GM12878 (cell line): ENCODE measurements around the gene COASY. TPM values are rescaled to one million over a fixed set of nuclear protein-coding genes. Genes with fewer than 3 reads are reported as not detected.

Experiments
- ATAC-seq: fragments of 200-7000 bp; cut with Tn5 transposase; 3 replicates; pipeline ENCODE4 v1.9.1; 2020; ENCODE audit warnings: mild to moderate bottlenecking, moderate library complexity
- BruUV-seq: library from RNA; stranded (reverse); fragments of 400-500 nt; replicated peaks from 2 replicates; lab custom pipeline; 2021; lab: Mats Ljungman, UMichigan
- CTCF ChIA-PET: fragments of 300-600 bp; sonication (Branson Sonifier 250); formaldehyde crosslinking; extraction: SDS; loops from one replicate; lab custom pipeline; 2021; ENCODE audit warnings: inconsistent platforms; lab: Yijun Ruan, JAX
- POLR2A ChIA-PET: fragments of 350-600 bp; formaldehyde crosslinking; extraction: SDS; loops from one replicate; lab custom pipeline; 2021; ENCODE audit warnings: inconsistent platforms; lab: Charles Lee
- RAD21 ChIA-PET: fragments of 300-600 bp; sonication (Branson Sonifier 250); formaldehyde crosslinking; loops from one replicate; lab custom pipeline; 2023; ENCODE audit warnings: antibody characterized with exemption; ENCODE audit not compliant: unreplicated experiment; lab: Charles Lee
- SMC1A ChIA-PET: fragments of 300-600 bp; sonication (Branson Sonifier 250); formaldehyde crosslinking; loops from one replicate; lab custom pipeline; 2023; ENCODE audit not compliant: unreplicated experiment, uncharacterized antibody; lab: Charles Lee
- DNase-seq: peaks from one replicate; pipeline ENCODE4 v3.0.0-alpha.2; 2011; ENCODE audit warnings: low read depth, low spot score
- FAIRE-seq: peaks from 3 replicates; lab custom pipeline; 2011; peaks lifted over from hg19 to GRCh38; lab: Jason Lieb, UNC
- H2AFZ ChIP-seq: 2 replicates; pipeline ENCODE4 v1.6.0; 2011; ENCODE audit warnings: low read depth, low read length, control low read depth; ENCODE audit not compliant: control insufficient read depth
- H3K27ac ChIP-seq: 2 replicates; pipeline ENCODE4 v1.5.1; 2011; ENCODE audit warnings: control low read depth; ENCODE audit not compliant: control insufficient read depth, insufficient read depth
- H3K27me3 ChIP-seq, 2 experiments: replicated peaks in 1 of 2; 2 replicates each; pipeline versions ENCODE4 v1.6.0 to v1.6.1; 2011; ENCODE audit warnings: low read length in 1 of 2; ENCODE audit not compliant: control insufficient read depth in 2 of 2, insufficient read depth in 2 of 2
- H3K36me3 ChIP-seq, 2 experiments: 2 replicates each; pipeline ENCODE4 v1.5.1; 2011; ENCODE audit warnings: low read length in 1 of 2; ENCODE audit not compliant: control insufficient read depth in 2 of 2, insufficient read depth in 2 of 2
- H3K4me1 ChIP-seq: 2 replicates; pipeline ENCODE4 v1.6.1; 2011; ENCODE audit warnings: mild to moderate bottlenecking, low read length, moderate library complexity, mixed read lengths; ENCODE audit not compliant: control insufficient read depth, insufficient read depth
- H3K4me2 ChIP-seq: 2 replicates; pipeline ENCODE4 v1.6.0; 2011; ENCODE audit warnings: control low read depth; ENCODE audit not compliant: control insufficient read depth, insufficient read depth
- H3K4me3 ChIP-seq: fragments of 200-600 bp; sonication (generic); 2 replicates; pipeline ENCODE4 v1.5.1; 2016
- H3K79me2 ChIP-seq: 2 replicates; pipeline ENCODE4 v1.6.0; 2011; ENCODE audit warnings: low read length; ENCODE audit not compliant: control insufficient read depth, insufficient read depth
- H3K9ac ChIP-seq: 2 replicates; pipeline ENCODE4 v1.8.0; 2011; ENCODE audit warnings: low read length, control low read depth, mixed read lengths; ENCODE audit not compliant: control insufficient read depth, insufficient read depth
- H3K9me3 ChIP-seq: replicated peaks from 3 replicates; pipeline ENCODE4 v1.5.1; 2011; ENCODE audit warnings: mild to moderate bottlenecking, low read length; ENCODE audit not compliant: control insufficient read depth, insufficient read depth
- H4K20me1 ChIP-seq: 2 replicates; pipeline ENCODE4 v1.6.0; 2011; ENCODE audit not compliant: control insufficient read depth, insufficient read depth
- FOXK2 ChIP-seq: fragments of 450-650 bp; IDR thresholded peaks from 2 replicates; pipeline ENCODE4 v1.6.1; 2017; ENCODE audit warnings: mild to moderate bottlenecking, moderate library complexity
- GATAD2B ChIP-seq: fragments of 450-650 bp; conservative IDR thresholded peaks from 2 replicates; pipeline ENCODE4 v1.6.1; 2017; ENCODE audit warnings: low read depth, mild to moderate bottlenecking, moderate library complexity
- KAT2A ChIP-seq: conservative IDR thresholded peaks from 2 replicates; pipeline ENCODE4 v1.6.1; 2011; ENCODE audit warnings: low read depth, low read length; ENCODE audit not compliant: control insufficient read depth
- LARP7 ChIP-seq: fragments of 450-650 bp; IDR thresholded peaks from 2 replicates; pipeline ENCODE4 v1.6.1; 2017; ENCODE audit warnings: mild to moderate bottlenecking
- MTA2 ChIP-seq: fragments of 450-650 bp; IDR thresholded peaks from 2 replicates; pipeline ENCODE4 v1.6.1; 2016; ENCODE audit warnings: low read depth, mild to moderate bottlenecking, moderate library complexity
- NRF1 ChIP-seq: conservative IDR thresholded peaks from 2 replicates; pipeline ENCODE4 v1.6.1; 2011; ENCODE audit warnings: mild to moderate bottlenecking, low read depth, low read length, improper control_type of control experiment
- POLR2A ChIP-seq: IDR thresholded peaks from 2 replicates; pipeline ENCODE4 v1.6.1; 2011; ENCODE audit warnings: low read depth, mild to moderate bottlenecking, low read length
- POLR2AphosphoS2 ChIP-seq: IDR thresholded peaks from 2 replicates; pipeline ENCODE4 v1.6.1; 2011; ENCODE audit warnings: low read depth, mild to moderate bottlenecking, low read length, improper control_type of control experiment, moderate library complexity
- RB1 ChIP-seq: fragments of 450-650 bp; formaldehyde crosslinking; IDR thresholded peaks from 2 replicates; pipeline ENCODE4 v1.6.1; 2017; ENCODE audit warnings: mild to moderate bottlenecking, borderline replicate concordance
- RFX5 ChIP-seq: IDR thresholded peaks from 2 replicates; pipeline ENCODE4 v1.6.1; 2011; ENCODE audit warnings: low read depth, low read length, improper control_type of control experiment
- RUNX3 ChIP-seq: IDR thresholded peaks from 2 replicates; pipeline ENCODE4 v1.6.1; 2012; ENCODE audit warnings: low read length, inconsistent platforms
- SMAD1 ChIP-seq: fragments of 450-650 bp; IDR thresholded peaks from 2 replicates; pipeline ENCODE4 v1.6.1; 2018; ENCODE audit warnings: mild to moderate bottlenecking, low read depth; ENCODE audit not compliant: partially characterized antibody
- TAF1 ChIP-seq: IDR thresholded peaks from 2 replicates; pipeline ENCODE4 v1.6.1; 2011; ENCODE audit warnings: mild to moderate bottlenecking, low read depth, low read length, borderline replicate concordance
- TBL1XR1 ChIP-seq: IDR thresholded peaks from 2 replicates; pipeline ENCODE4 v1.6.1; 2012; ENCODE audit warnings: low read depth, low read length, improper control_type of control experiment
- TCF7 ChIP-seq: IDR thresholded peaks from 2 replicates; pipeline ENCODE4 v1.6.1; 2014; ENCODE audit warnings: antibody characterized with exemption, borderline replicate concordance
- WRNIP1 ChIP-seq: IDR thresholded peaks from 2 replicates; pipeline ENCODE4 v1.6.1; 2011; ENCODE audit warnings: low read depth, low read length, improper control_type of control experiment, borderline replicate concordance
- YY1 ChIP-seq: IDR thresholded peaks from 2 replicates; pipeline ENCODE4 v1.6.1; 2011; ENCODE audit warnings: low read depth, mild to moderate bottlenecking, low read length
- ZNF217 ChIP-seq: fragments of 450-650 bp; IDR thresholded peaks from 2 replicates; pipeline ENCODE4 v1.6.1; 2017; ENCODE audit warnings: antibody characterized with exemption, mild to moderate bottlenecking
- ZNF384 ChIP-seq: IDR thresholded peaks from 2 replicates; pipeline ENCODE4 v1.6.1; 2012; ENCODE audit warnings: low read depth, mild to moderate bottlenecking, low read length, improper control_type of control experiment, borderline replicate concordance
- WGBS: methylation state at CpG from one replicate; pipeline ENCODE4 v1.1.6; 2016; ENCODE audit warnings: low lambda C conversion rate; ENCODE audit not compliant: insufficient replicate concordance, insufficient coverage; ENCODE audit errors: missing lambda C conversion rate; 5-methylcytosine and 5-hydroxymethylcytosine counted together
- in situ Hi-C: fragments of 300-500 bp; cut with MboI; formaldehyde crosslinking; loops from 9 replicates; pipeline ENCODE4 v1.14.3; 2018; ENCODE audit warnings: mixed read lengths
- intact Hi-C: fragments of 100-400 bp; cut with micrococcal nuclease; formaldehyde crosslinking; loops from one replicate; pipeline ENCODE4 v1.14.2; 2022; ENCODE audit not compliant: unreplicated experiment
- polyA plus RNA-seq, 11 experiments: library from polyadenylated mRNA; depleted of rRNA in 4 of 11; unstranded in 6 of 11; stranded (reverse) in 5 of 11; fragments of >200 nt; fragmentation: Nextera tagmentation in 4 of 11; fragmentation: Illumina TruSeq in 1 of 11; extraction: Ambion mirVana in 4 of 11; extraction: Trizol in 1 of 11; gene quantifications; 1 replicate in 1 of 11; 2 replicates in 10 of 11; pipeline versions ENCODE4 v1.2.1 to v1.2.3, GENCODE V29; 2011 to 2016; ENCODE audit warnings: inconsistent platforms in 2 of 11, missing spikeins in 2 of 11, low read depth in 1 of 11
- total RNA-seq, 4 experiments: library from RNA; depleted of rRNA in 3 of 4; stranded (reverse); fragments of >200 nt in 3 of 4; fragmentation: Illumina TruSeq in 1 of 4; extraction: Trizol in 1 of 4; gene quantifications; 2 replicates each; pipeline versions ENCODE4 v1.2.1 to v1.2.3, GENCODE V29; 2013 to 2021
- TF ChIP-seq, protein P1 (sequence below): fragments of 450-650 bp; IDR thresholded peaks from 2 replicates; pipeline ENCODE4 v1.6.1; 2016; ENCODE audit warnings: mild to moderate bottlenecking, moderate library complexity, borderline replicate concordance

The COASY gene
- total and polyA plus RNA-seq, 10 of the 15 experiments (the other 5 are each of a cell fraction or from before 2014, with no cell fraction given) = 18.6 to 93.9 (median 43.2) TPM

DNA sequence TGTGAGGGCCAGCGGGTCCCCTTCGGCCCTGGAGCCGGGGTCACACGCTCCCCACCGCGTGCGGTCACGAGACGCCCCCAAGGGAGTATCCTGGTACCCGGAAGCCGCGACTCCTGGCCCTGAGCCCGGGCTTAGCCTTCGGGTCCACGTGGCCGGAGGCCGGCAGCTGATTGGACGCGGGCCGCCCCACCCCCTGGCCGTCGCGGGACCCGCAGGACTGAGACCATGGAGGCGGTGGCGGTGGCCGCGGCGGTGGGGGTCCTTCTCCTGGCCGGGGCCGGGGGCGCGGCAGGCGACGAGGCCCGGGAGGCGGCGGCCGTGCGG lies 25.9 kb upstream of the COASY start, which contains the start of gene NAGLU:
Gene NAGLU (plus strand): TSS at position 194 of the 324 bp plus-strand sequence. CDS start 32 bp downstream, at position 226.
- peak within 1 kb of the TSS; percentile 75 for H3K27ac ChIP-seq
- ChIA-PET SMC1A (interaction anchor here (0.8 to 2.0 kb wide), 8 partner anchors 9 to 237 kb away, joined by 3 to 11 read pairs (median 4); partner anchors contain the start of genes MLX and VPS25), RAD21 (interaction anchor here (0.6 to 3.4 kb wide), 8 partner anchors 9 to 415 kb away, joined by 3 to 17 read pairs (median 4); partner anchors contain the start of genes PLEKHH3 and PSMC3IP), POLR2A (interaction anchor here (0.6 to 2.1 kb wide), 10 partner anchors 13 to 342 kb away, joined by 3 to 13 read pairs (median 3); partner anchors contain the start of genes GHDC and PLEKHH3), CTCF (interaction anchor here (0.5 to 3.1 kb wide), 12 partner anchors 12 to 402 kb away, joined by 3 to 21 read pairs (median 4); partner anchors contain the start of genes HSD17B1 and STAT3)
- WGBS = under 1% methylated on average over 24 of the region's 40 CpGs
- H3K36me3 ChIP-seq = peaks cover 0 to 5% of the 10 kb centered on the region in 2 experiments; a peak in 2 of 4 replicates
- H2AFZ ChIP-seq = peak within 1 kb of the TSS; percentile 81
- peaks cover 19% of the 10 kb centered on the region for H3K4me1 ChIP-seq
- peak; percentile 72 for DNase-seq
- intact Hi-C loops (loop anchor here (1.0 kb wide), 1 partner anchor 41 kb away; the partner anchor contains the start of gene PSMC3IP), in situ Hi-C loops (no loop called here)
- peak; percentile 91 for ATAC-seq
- peak within 1 kb of the TSS; percentile 77 for H3K4me3 ChIP-seq
- FAIRE-seq = peak; percentile 18
- H4K20me1 ChIP-seq = no peaks in the 10 kb centered on the region
- peak within 1 kb of the TSS; percentile 98 for H3K4me2 ChIP-seq
- peaks cover 13% of the 10 kb centered on the region for H3K79me2 ChIP-seq
- H3K27me3 ChIP-seq = no peaks in the 10 kb centered on the region
- H3K9ac ChIP-seq = peak within 1 kb of the TSS; percentile 81
- BruUV-seq = no TSS peak
- H3K9me3 ChIP-seq = no peaks in the 10 kb centered on the region
- TF ChIP-seq MTA2 = no peak
- no peak for TF ChIP-seq KAT2A
- TF ChIP-seq NRF1 = no peak
- TF ChIP-seq ZNF384 = no peak
- peak; percentile 77 for TF ChIP-seq YY1
- TF ChIP-seq GATAD2B = no peak; the same call in none of the 2 replicates
- no peak for TF ChIP-seq FOXK2
- 0 out of 2 replicates have a peak, but pooled peaks have one; percentile 66 for TF ChIP-seq ZNF217
- peak; percentile 85 for TF ChIP-seq RUNX3
- TF ChIP-seq RFX5 = no peak
- peak; percentile 12 for TF ChIP-seq SMAD1
- TF ChIP-seq TCF7 = no peak
- TF ChIP-seq WRNIP1 = no peak
- TF ChIP-seq RB1 = no peak
- TF ChIP-seq, protein P1, sequence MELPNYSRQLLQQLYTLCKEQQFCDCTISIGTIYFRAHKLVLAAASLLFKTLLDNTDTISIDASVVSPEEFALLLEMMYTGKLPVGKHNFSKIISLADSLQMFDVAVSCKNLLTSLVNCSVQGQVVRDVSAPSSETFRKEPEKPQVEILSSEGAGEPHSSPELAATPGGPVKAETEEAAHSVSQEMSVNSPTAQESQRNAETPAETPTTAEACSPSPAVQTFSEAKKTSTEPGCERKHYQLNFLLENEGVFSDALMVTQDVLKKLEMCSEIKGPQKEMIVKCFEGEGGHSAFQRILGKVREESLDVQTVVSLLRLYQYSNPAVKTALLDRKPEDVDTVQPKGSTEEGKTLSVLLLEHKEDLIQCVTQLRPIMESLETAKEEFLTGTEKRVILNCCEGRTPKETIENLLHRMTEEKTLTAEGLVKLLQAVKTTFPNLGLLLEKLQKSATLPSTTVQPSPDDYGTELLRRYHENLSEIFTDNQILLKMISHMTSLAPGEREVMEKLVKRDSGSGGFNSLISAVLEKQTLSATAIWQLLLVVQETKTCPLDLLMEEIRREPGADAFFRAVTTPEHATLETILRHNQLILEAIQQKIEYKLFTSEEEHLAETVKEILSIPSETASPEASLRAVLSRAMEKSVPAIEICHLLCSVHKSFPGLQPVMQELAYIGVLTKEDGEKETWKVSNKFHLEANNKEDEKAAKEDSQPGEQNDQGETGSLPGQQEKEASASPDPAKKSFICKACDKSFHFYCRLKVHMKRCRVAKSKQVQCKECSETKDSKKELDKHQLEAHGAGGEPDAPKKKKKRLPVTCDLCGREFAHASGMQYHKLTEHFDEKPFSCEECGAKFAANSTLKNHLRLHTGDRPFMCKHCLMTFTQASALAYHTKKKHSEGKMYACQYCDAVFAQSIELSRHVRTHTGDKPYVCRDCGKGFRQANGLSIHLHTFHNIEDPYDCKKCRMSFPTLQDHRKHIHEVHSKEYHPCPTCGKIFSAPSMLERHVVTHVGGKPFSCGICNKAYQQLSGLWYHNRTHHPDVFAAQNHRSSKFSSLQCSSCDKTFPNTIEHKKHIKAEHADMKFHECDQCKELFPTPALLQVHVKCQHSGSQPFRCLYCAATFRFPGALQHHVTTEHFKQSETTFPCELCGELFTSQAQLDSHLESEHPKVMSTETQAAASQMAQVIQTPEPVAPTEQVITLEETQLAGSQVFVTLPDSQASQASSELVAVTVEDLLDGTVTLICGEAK = no peak
- TF ChIP-seq POLR2AphosphoS2 = no peak; the same call in 1 of the 2 replicates
- no peak for TF ChIP-seq TBL1XR1
- peak; percentile 73 for TF ChIP-seq POLR2A
- no peak for TF ChIP-seq LARP7
- peak; percentile 68; the same call in 1 of the 2 replicates for TF ChIP-seq TAF1
